ENCODE results near the gene ZNF536. TPM values are rescaled to one million over a fixed set of nuclear protein-coding genes. Genes with fewer than 3 reads are reported as not detected.

ZNF536 gene
- total RNA-seq, 1 experiment from 2014 or later: not detected

DNA sequence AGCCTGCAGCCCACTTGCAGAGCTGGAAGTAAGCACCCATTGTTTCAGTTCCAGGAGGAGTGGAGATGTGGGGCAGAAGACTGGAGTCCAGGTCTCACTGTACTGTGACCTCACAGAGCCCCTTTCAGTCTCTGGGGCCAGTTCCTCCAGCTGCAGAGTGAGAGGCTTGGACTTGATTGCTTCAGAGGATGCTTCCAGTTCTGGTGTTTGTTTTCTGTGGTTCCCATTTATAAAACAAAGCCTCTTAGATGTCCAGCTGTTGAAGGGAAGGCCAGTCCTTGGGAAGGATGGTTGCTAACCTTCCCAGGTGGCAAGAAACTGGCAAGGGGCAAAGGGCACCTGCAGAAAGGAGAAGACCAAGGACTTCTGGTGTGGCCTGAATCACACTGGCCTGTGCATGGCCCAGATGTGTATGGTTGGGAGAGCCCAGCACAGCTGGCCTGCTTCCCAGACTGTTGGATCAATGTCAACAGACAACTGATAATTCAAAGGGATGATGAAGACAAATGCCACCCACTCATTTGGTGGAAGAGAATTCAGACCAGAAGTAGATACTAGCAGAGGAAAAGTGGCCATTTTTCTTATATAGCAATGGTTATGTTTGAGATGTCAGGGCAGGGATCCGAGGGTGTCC, 218.5 kb downstream of the ZNF536 start:
- Mint-ChIP-seq H3K9me3 (peaks cover 3 to 7% of the 10 kb centered on the region in 2 experiments; a peak in 4 of 5 replicates), H3K4me1 (peaks cover 18 to 23% of the 10 kb centered on the region in 2 experiments), H3K36me3 (ENCODE audit: insufficient read depth in 1 of 3, low read depth in 3 of 3) (no peaks in the 10 kb centered on the region; a peak in 1 of 7 replicates), H3K4me3 (no peak overlapping the region), H3K27ac (peak overlapping the region in 1 of 3 experiments; percentile 18; a peak in 1 of 7 replicates), H3K27me3 (ENCODE audit: low read depth) (peaks cover 10% of the 10 kb centered on the region)
- TF ChIP-seq, protein P1, sequence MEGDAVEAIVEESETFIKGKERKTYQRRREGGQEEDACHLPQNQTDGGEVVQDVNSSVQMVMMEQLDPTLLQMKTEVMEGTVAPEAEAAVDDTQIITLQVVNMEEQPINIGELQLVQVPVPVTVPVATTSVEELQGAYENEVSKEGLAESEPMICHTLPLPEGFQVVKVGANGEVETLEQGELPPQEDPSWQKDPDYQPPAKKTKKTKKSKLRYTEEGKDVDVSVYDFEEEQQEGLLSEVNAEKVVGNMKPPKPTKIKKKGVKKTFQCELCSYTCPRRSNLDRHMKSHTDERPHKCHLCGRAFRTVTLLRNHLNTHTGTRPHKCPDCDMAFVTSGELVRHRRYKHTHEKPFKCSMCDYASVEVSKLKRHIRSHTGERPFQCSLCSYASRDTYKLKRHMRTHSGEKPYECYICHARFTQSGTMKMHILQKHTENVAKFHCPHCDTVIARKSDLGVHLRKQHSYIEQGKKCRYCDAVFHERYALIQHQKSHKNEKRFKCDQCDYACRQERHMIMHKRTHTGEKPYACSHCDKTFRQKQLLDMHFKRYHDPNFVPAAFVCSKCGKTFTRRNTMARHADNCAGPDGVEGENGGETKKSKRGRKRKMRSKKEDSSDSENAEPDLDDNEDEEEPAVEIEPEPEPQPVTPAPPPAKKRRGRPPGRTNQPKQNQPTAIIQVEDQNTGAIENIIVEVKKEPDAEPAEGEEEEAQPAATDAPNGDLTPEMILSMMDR (conservative IDR thresholded peaks at IDR 0.05): no peak
- Histone ChIP-seq H2AK5ac (ENCODE audit: insufficient read length, low read length) (no peak overlapping the region), H4K91ac (ENCODE audit: insufficient read length, low read depth, low read length) (no peak overlapping the region), H3K4me1 (ENCODE audit: insufficient read depth, low read length) (no peaks in the 10 kb centered on the region; the same call in 1 of the 2 replicates), H3K9ac (ENCODE audit: extremely low read depth, insufficient read length, low read length) (no peak overlapping the region), H2BK20ac (ENCODE audit: low read depth, low read length, poor library complexity, severe bottlenecking) (no peak overlapping the region), H3K18ac (ENCODE audit: insufficient read length, low read depth, low read length) (no peak overlapping the region), H3K79me1 (ENCODE audit: insufficient read depth, low read depth, low read length, poor library complexity, severe bottlenecking) (no peaks in the 10 kb centered on the region), H3K23me2 (ENCODE audit: insufficient read length, low read depth, low read length, poor library complexity, severe bottlenecking) (no peaks in the 10 kb centered on the region), H2BK12ac (ENCODE audit: insufficient read length, low read depth, low read length) (no peak overlapping the region), H2BK5ac (ENCODE audit: insufficient read length, low read length) (no peak overlapping the region), H3K4ac (ENCODE audit: low read depth, low read length) (no peak overlapping the region), H4K8ac (replicated peaks; ENCODE audit: insufficient read length, low read depth, low read length) (no peak overlapping the region), H3K56ac (ENCODE audit: insufficient read length, low read depth, low read length) (no peak overlapping the region), H2BK120ac (ENCODE audit: low read depth, low read length, poor library complexity, severe bottlenecking) (no peak overlapping the region), H2AFZ (ENCODE audit: low read length) (no peak overlapping the region), H3K79me2 (ENCODE audit: insufficient read depth, low read length) (no peaks in the 10 kb centered on the region), H3K27ac (ENCODE audit: insufficient read length, low read depth, low read length) (no peak overlapping the region), H4K5ac (ENCODE audit: insufficient read length, low read depth, low read length) (no peak overlapping the region), H3K4me2 (ENCODE audit: insufficient read depth, insufficient read length, low read length) (no peak overlapping the region), H3T11ph (ENCODE audit: low read length) (no peak overlapping the region), H3K9me3 (ENCODE audit: control insufficient read depth, low read depth, low read length) (no peaks in the 10 kb centered on the region), H3K27me3 (ENCODE audit: insufficient read depth, low read length) (no peaks in the 10 kb centered on the region; the same call in 1 of the 2 replicates), H3K14ac (ENCODE audit: insufficient read depth, low read length) (no peak overlapping the region), H4K20me1 (ENCODE audit: control insufficient read depth, insufficient read depth, insufficient read length) (no peaks in the 10 kb centered on the region), H2BK15ac (ENCODE audit: low read depth, low read length) (no peak overlapping the region), H3K23ac (ENCODE audit: insufficient read length, low read depth, low read length) (no peak overlapping the region)
- WGBS (ENCODE audit: extremely low coverage, insufficient read length, low lambda C conversion rate): no CpG with 5 or more reads among the region's 1 CpG
- no peak for DNase-seq

Data from H9 (cell line).